AG09309 (cell line): ENCODE measurements around the gene CDK16.

ENCODE experiments used
- DNase-seq: peaks from one replicate; pipeline ENCODE4 v3.0.0-alpha.2; 2010; ENCODE audit warnings: low read depth
- H3K4me3 ChIP-seq: 2 replicates; pipeline ENCODE4 v1.5.1; 2011; ENCODE audit warnings: mild to moderate bottlenecking, low read depth, low read length, moderate library complexity; ENCODE audit not compliant: control insufficient read depth
- CTCF ChIP-seq: IDR thresholded peaks from 2 replicates; pipeline ENCODE4 v1.5.1; 2011; ENCODE audit warnings: mild to moderate bottlenecking, low read depth, low read length, inconsistent platforms; ENCODE audit not compliant: insufficient read depth, control insufficient read depth; ENCODE audit errors: missing control alignments

CDK16 gene

DNA sequence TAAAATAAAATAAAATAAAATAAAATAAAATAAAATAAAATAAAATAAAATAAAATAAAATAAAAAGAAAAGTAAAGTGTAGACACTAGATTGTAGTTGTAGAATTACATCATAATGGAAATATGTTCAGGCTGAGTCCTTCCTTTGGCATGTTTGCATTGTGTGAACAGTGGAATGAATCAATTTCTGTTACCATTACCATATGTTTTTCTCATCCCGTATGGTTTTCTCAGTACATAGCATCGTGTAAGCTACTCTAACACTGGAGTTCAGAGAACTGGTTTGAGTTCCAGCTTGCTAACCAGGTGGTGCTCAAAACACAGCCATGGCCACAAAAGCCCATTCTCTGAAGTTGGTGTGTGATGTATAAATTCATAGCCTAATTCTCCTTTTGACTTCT is 60.2 kb downstream of the CDK16 start:
- DNase-seq, result no peak

More for the DNA sequence above, 60.2 kb downstream of the CDK16 start:
- no peak for TF ChIP-seq CTCF
- no peak overlapping the region for H3K4me3 ChIP-seq
